ENCODE measurements around the gene CREB1.

DNA sequence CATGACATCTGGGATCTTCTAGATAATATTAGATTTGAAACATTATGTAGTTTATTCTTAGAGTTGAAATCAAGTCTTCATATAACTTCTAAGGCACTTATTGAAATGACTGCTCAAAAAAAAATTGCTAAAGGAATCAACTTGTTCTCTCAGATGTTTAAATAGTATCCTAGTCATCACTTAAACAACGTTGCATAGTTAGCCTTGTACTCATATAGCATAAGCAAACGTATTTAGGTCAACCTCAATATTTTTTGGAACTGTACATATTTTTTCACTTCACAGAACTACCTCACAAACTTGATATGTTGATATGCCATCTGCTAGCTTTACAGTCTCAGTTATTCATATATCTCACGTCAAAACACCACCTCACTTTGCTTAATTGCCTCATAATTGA is 47.1 kb upstream of the CREB1 start:
- TF ChIP-seq EZH2 (IDR thresholded peaks at IDR 0.05; ENCODE audit: borderline replicate concordance, low read length) (no peak), CTCF (conservative IDR thresholded peaks at IDR 0.05 in 1 of 2, IDR thresholded peaks at IDR 0.05 in 1 of 2; ENCODE audit: extremely low read depth in 1 of 2, insufficient read depth in 1 of 2, low read depth in 1 of 2, low read length in 2 of 2) (no peak)
